Measurements from ENCODE around the gene DBF4.

Gene DBF4

DNA sequence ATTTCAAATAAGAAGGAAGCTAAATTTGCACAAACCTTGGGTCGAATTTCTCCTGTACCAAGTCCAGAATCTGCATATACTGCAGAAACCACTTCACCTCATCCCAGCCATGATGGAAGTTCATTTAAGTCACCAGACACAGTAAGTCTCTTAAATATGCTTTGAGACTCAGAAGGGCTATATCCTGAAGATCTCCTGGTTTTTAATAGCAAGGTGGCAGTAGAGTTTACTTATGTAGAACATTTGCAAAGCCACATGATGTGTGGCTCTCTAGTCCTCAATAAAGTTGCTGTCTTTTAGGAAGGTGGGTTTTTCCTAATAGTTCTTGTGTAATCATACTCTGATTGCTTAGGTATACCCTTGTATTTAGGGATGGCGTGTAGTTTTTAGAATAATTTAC, 8.7 kb downstream of the DBF4 start:
- peaks cover 50% of the 10 kb centered on the region for H3K36me3 ChIP-seq (ENCODE audit: insufficient read depth, low read length)
- H3K9ac ChIP-seq (ENCODE audit: low read depth, low read length, poor library complexity, severe bottlenecking) = peak overlapping the region; percentile 27
- no peaks in the 10 kb centered on the region for H3K9me3 ChIP-seq (ENCODE audit: insufficient read depth, low read depth, low read length)
- H3K27me3 ChIP-seq (ENCODE audit: insufficient read depth, low read length, poor library complexity, severe bottlenecking) = no peaks in the 10 kb centered on the region
- peak overlapping the region; percentile 96 for H3K4me2 ChIP-seq (ENCODE audit: low read depth, low read length, poor library complexity, severe bottlenecking)
- peaks cover 92% of the 10 kb centered on the region for H3K79me2 ChIP-seq (ENCODE audit: insufficient read depth, low read length)
- H2AFZ ChIP-seq (ENCODE audit: low read length) = no peak overlapping the region
- peak overlapping the region; percentile 99 for H3K4me3 ChIP-seq (ENCODE audit: low read length, poor library complexity, severe bottlenecking)
- H3F3A ChIP-seq (ENCODE audit: low read depth) = peaks cover 3% of the 10 kb centered on the region; the same call in 1 of the 2 replicates
- peaks cover 42% of the 10 kb centered on the region for H3K4me1 ChIP-seq (ENCODE audit: insufficient read depth, low read length, poor library complexity, severe bottlenecking)
- no peaks in the 10 kb centered on the region for H3K9me2 ChIP-seq (replicated peaks; ENCODE audit: low read depth, low read length)
- TF ChIP-seq, protein P1, sequence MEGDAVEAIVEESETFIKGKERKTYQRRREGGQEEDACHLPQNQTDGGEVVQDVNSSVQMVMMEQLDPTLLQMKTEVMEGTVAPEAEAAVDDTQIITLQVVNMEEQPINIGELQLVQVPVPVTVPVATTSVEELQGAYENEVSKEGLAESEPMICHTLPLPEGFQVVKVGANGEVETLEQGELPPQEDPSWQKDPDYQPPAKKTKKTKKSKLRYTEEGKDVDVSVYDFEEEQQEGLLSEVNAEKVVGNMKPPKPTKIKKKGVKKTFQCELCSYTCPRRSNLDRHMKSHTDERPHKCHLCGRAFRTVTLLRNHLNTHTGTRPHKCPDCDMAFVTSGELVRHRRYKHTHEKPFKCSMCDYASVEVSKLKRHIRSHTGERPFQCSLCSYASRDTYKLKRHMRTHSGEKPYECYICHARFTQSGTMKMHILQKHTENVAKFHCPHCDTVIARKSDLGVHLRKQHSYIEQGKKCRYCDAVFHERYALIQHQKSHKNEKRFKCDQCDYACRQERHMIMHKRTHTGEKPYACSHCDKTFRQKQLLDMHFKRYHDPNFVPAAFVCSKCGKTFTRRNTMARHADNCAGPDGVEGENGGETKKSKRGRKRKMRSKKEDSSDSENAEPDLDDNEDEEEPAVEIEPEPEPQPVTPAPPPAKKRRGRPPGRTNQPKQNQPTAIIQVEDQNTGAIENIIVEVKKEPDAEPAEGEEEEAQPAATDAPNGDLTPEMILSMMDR (conservative IDR thresholded peaks at IDR 0.05; ENCODE audit: low read length) = peak; percentile 27; the same call in 1 of the 2 replicates
- TF ChIP-seq EZH2phosphoT487 (IDR thresholded peaks at IDR 0.05; ENCODE audit: borderline replicate concordance) = no peak
- H4K20me1 ChIP-seq (ENCODE audit: insufficient read depth, low read length, poor library complexity, severe bottlenecking) = peaks cover 75% of the 10 kb centered on the region

DNA sequence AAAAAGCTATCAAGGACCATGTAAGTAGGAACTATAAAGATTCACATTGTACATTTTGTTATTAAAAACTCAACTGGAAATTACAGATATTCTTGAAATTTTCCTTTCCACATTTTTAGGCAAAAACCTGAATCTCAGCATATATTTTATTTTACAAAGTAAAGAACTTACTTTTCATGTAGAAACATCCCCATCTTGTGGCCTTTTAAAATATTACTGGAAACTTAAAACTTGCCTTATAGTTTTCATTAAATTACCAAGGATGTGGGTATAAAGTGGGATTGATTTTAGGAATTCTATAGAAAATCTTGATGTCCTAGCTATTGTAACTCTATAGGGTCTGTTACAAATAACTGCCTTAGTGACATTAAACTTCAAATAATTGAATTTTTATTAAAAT, 10.6 kb downstream of the DBF4 start:
- Histone ChIP-seq H3K27me3 (ENCODE audit: insufficient read depth, low read length, poor library complexity, severe bottlenecking) (no peaks in the 10 kb centered on the region), H3K9me3 (ENCODE audit: insufficient read depth, low read depth, low read length) (no peaks in the 10 kb centered on the region), H3F3A (ENCODE audit: low read depth) (peaks cover 3% of the 10 kb centered on the region; the same call in 1 of the 2 replicates), H3K9ac (ENCODE audit: low read depth, low read length, poor library complexity, severe bottlenecking) (no peak overlapping the region), H3K36me3 (ENCODE audit: insufficient read depth, low read length) (peaks cover 61% of the 10 kb centered on the region), H3K4me3 (ENCODE audit: low read length, poor library complexity, severe bottlenecking) (no peak overlapping the region), H3K79me2 (ENCODE audit: insufficient read depth, low read length) (peaks cover 88% of the 10 kb centered on the region), H2AFZ (ENCODE audit: low read length) (no peak overlapping the region), H3K9me2 (replicated peaks; ENCODE audit: low read depth, low read length) (no peaks in the 10 kb centered on the region), H3K4me2 (ENCODE audit: low read depth, low read length, poor library complexity, severe bottlenecking) (no peak overlapping the region), H3K4me1 (ENCODE audit: insufficient read depth, low read length, poor library complexity, severe bottlenecking) (peaks cover 24% of the 10 kb centered on the region), H4K20me1 (ENCODE audit: insufficient read depth, low read length, poor library complexity, severe bottlenecking) (peaks cover 67% of the 10 kb centered on the region)
- TF ChIP-seq, protein P1 (conservative IDR thresholded peaks at IDR 0.05; ENCODE audit: low read length) = peak; percentile 63
- no peak for TF ChIP-seq EZH2phosphoT487 (IDR thresholded peaks at IDR 0.05; ENCODE audit: borderline replicate concordance)

DNA sequence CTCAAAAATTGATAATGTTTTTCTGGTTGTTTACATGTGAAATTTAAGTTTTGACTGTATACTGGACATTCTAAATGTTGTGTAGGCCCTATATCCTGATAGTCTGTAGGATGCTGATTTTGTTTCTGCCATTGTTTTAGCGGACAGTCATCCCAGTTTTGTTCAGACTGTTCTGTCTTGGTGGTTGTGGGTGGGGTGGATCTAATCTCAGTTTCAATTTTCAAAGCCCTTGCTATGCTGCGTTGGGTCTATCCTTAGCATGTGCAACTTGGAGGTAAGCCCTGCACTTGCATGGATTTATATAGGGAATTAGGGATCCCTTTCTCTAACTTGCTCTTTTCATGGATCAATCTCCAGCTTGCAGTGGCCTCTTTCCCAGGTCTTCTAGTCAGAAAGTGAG, 19.1 kb downstream of the DBF4 start:
- Histone ChIP-seq H3K9ac (ENCODE audit: low read depth, low read length, poor library complexity, severe bottlenecking) (no peak overlapping the region), H3K79me2 (ENCODE audit: insufficient read depth, low read length) (peaks cover 49% of the 10 kb centered on the region), H3K4me2 (ENCODE audit: low read depth, low read length, poor library complexity, severe bottlenecking) (no peak overlapping the region), H3K4me3 (ENCODE audit: low read length, poor library complexity, severe bottlenecking) (no peak overlapping the region), H4K20me1 (ENCODE audit: insufficient read depth, low read length, poor library complexity, severe bottlenecking) (peaks cover 15% of the 10 kb centered on the region), H2AFZ (ENCODE audit: low read length) (no peak overlapping the region), H3K36me3 (ENCODE audit: insufficient read depth, low read length) (peaks cover 76% of the 10 kb centered on the region), H3K9me2 (replicated peaks; ENCODE audit: low read depth, low read length) (no peaks in the 10 kb centered on the region), H3F3A (ENCODE audit: low read depth) (no peaks in the 10 kb centered on the region), H3K27me3 (ENCODE audit: insufficient read depth, low read length, poor library complexity, severe bottlenecking) (no peaks in the 10 kb centered on the region), H3K4me1 (ENCODE audit: insufficient read depth, low read length, poor library complexity, severe bottlenecking) (peaks cover 3% of the 10 kb centered on the region), H3K9me3 (ENCODE audit: insufficient read depth, low read depth, low read length) (no peaks in the 10 kb centered on the region)
- TF ChIP-seq, protein P1 (conservative IDR thresholded peaks at IDR 0.05; ENCODE audit: low read length) = no peak
